AG08396 (cell line): Measurements from ENCODE around the gene CRYZL1.
"Not testable (repeated sequence)": the region's sequence is repeated elsewhere in the genome, so short reads cannot be mapped to it uniquely, and the experiment has no call there.

ENCODE experiments used
- DNase-seq: peaks from one replicate; pipeline ENCODE4 v3.0.0; 2012; ENCODE audit warnings: low spot score, mixed read lengths

CRYZL1 gene

DNA sequence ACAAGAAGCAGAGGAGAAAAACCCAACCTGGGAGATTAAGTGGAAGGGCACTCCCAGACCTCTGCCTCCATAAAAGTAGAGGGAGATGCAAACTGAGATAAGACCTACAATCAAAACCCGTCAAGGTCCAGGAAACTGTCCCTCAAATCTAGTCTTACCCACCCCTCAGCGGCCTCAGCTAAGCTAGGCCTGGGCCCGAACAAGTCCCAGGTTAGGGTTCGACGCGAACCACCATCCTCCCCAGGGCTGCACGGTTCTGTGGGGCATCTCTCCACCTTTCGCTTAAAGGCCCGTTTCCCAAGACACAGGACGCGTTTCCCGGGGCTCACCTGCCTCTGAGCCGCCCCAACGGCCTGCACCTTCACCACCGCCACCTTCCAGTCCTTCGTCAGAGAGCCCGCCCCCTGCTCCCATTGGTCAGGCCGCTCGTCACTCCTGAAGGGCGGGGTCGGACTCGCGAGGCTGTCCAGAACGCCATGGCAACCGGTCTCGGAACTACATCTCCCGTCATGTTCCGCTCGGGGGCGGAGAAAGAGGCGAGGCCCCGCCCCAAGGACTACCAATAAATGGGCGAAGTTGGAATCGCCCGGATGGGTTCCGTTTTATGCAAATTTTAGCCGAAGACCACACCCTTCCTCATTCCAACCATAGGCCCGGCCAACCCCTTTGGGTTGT is at the start of gene CRYZL1:
Gene CRYZL1, minus strand, starts transcription at position 390 of the 675 bp plus-strand sequence. CDS start 10,190 bp downstream, outside the sequence.
- DNase-seq: peak; percentile 95

DNA sequence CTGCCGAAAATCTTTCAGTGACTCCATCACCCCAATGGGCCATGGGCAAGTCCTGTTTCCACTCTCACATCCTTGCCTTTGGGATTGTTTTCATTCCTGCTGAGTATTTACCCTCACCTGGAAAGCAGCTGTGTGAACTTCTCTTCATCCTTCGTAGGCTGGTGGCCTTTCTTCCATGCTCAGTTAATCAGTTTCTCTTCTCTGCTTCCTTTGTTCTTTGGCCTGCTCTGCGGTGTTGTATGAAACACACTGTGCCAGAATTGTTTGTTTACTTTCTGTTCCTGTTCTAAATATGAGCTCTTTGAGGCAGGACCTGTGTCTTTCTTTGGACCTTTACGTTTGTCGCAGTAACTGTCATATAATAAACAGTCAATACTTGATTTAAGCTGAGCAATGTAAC is 49.3 kb upstream of the CRYZL1 start:
- no peak for DNase-seq

- DNase-seq: no peak
Measured at GRCh38 chr21:33688353-33688752, 46.8 kb upstream of the CRYZL1 start.

- no peak for DNase-seq
Measured at GRCh38 chr21:33687634-33688033, 46.1 kb upstream of the CRYZL1 start.

- no peak for DNase-seq
Measured at GRCh38 chr21:33686386-33686785, 44.8 kb upstream of the CRYZL1 start.

DNA sequence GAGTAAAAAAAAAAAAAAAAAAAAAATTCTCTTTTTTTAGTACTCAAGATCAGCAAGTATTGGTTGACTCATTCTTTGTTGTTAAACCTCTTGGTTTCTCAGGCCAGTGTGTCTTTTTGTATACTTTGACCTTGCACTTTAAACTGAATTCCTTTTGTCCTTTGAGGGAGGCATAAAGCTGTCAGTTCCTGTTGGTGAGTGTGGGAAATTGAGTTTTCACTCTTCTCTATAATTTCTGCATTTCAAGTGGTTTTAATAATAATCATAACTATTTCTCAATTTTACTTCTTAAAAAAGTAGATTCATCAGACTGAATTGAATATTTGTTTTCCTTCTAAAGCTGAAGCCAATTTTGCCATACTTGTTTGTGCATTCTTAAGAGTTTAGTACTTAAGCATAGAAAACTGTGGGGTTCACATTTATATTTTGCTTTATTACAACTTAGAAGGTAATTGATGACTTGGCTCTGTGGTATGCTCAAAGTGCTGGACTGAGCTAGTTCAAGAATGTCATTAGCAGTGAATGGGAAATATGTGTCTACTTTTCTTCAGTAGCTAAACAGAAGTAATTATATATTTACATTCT is 44.2 kb upstream of the CRYZL1 start:
- DNase-seq: no peak

GRCh38 chr21:33684923-33685560 is 43.5 kb upstream of the CRYZL1 start:
- no peak for DNase-seq

GRCh38 chr21:33684068-33684467 is 42.5 kb upstream of the CRYZL1 start:
- no peak for DNase-seq

- peak; percentile 41 for DNase-seq
Measured at GRCh38 chr21:33682992-33683627, 41.6 kb upstream of the CRYZL1 start.

DNA sequence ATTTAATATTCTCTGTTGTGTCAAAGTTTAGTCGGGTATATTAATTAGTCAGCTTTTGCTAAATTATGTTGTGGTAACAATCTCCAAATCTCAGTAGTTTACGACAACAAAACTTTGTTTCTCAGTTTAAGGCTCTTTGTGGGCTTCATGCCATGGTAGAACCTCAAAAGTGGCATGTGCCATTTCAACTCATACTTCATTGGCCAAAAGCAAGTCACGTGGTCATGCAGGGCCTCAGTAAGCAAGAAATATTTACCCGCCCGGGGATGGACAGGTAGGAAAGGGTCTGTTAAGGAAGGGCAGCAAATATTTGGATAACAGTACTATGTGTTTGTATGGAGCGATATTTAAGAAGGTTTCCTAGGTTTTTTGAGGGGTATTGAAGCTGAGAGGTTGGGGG is 39.3 kb upstream of the CRYZL1 start:
- DNase-seq: no peak

DNA sequence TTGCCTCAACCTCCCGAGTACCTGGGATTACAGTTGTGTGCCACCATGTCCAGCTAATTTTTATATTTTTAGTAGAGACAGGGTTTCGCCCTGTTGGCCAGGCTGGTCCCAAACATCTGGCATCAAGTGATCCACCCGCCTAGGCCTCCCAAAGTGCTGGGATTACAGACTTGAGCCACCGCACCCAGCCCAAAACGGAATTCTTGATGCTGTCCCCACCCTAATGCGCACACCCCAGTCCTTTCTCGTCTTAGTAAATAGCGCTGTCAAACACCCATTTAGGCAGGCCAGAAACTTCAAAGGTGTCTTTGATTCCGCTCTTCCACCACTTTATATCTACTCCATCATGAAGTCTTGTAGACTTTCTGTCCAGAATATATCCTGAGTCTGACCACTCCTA is 35.9 kb upstream of the CRYZL1 start:
- DNase-seq: no peak

DNA sequence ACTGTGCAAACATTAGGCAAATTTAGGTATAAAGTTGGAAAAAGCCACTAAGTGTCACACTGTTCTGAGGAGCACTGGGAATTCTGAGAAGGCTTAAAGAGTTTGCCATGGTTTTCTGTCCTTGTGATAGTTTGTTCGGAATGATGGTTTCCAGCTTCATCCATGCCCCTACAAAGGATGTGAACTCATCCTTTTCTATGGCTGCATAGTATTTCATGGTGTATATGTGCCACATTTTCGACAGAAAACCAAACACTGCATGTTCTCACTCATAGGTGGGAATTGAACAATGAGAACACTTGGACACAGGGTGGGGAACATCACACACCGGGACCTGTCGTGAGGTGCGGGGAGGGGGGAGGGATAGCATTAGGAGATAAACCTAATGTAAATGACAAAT is 35.1 kb upstream of the CRYZL1 start:
- DNase-seq: not testable (repeated sequence)

GRCh38 chr21:33674226-33674625 is 32.7 kb upstream of the CRYZL1 start:
- DNase-seq: no peak

DNA sequence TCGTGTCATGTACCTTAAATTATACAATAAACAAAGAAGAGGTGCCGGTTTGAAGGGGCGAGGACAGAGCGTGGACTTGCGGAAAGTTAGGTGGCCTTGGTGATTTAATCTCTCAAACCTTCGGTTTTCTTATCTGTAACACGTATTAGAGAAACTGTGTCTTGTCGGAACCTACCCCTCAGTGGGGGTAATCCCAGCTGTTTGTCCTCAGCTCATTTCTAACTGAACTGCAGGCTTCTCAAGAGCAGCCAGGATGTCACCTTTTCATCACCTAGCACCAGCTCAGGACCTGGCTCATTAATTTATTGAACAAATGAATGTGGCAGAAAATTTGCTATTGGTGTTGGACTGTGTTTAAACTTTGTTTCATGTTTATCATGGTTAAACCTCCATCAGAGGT is 31.9 kb upstream of the CRYZL1 start:
- DNase-seq: no peak

DNA sequence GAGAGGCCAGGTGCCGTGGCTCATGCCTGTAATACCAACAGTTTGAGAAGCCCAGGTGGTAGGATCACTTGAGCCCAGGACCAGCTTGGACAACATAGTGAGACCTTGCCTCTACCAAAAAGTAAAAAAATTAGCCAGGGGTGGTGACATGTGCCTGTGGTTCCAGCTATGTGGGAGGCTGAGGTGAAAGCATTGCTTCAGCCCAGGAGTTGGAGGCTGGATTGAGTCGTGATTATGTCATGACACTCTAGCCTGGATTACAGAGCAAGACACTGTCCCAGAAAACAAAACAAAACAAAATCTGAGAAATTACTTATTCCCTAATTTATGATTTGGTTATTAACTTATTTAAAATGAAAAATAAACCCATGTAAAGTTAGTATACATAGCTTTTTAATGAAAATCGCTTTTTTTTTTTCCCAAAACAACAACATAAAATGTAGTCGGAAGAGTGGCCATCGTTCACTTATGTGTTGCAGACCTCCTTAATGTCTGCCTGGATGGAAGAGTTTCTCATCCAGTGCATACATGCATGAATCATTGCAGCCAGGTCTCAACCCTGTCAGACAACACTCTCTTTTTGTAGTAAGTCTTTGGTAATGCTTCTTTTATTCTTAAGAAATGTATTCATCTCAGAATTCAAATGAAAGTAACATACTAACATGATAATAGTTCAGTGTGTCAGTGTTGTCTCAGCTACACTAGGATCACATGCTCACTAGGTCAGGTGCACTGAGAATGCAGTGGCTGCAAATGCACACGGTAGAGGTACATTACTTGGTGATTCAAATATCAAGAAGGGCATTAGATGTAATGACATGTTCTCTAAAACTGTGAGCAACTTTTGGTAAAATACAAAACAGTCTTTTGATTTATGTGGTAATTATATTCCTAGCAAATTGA is 28.8 kb upstream of the CRYZL1 start:
- no peak for DNase-seq

DNA sequence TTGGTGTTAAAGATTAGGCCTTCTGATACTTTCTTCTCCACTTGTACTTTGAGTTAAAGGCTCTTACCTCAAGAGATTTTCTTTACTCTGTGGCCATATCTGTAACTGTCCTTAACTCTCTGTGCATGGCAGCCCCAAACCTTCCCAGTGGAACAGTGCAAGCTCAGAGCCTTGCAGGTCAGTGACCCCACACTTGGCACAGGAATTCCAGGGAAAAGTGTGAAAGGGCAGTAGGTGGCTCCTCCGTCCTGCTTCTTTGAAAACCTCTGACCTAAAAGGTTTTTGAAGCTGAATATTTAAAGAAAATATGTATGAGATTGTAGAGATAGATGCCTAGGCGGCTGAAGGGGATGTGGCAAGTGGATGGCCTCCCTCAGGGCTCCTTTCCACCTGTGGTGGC is 27.1 kb upstream of the CRYZL1 start:
- DNase-seq: no peak

DNA sequence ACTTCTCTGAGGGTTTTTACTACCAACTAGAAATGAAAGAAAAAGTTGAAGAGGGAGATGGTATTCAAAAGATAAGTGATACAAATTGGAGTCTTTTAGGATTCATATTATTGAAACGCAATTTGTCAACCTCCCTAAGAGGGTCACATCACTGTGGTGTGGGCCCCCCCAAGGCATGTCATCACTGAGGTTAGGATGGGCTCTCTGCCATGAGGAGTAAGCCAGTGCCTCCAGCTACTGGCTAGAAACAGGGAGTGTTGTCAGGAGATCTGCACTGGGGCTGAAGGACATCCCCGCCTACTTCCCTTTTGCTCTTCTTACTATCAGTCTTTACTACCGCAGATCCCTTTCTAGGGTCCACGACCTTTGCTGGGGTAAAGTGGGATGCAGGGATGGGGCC is 26.6 kb upstream of the CRYZL1 start:
- peak; percentile 8 for DNase-seq

DNA sequence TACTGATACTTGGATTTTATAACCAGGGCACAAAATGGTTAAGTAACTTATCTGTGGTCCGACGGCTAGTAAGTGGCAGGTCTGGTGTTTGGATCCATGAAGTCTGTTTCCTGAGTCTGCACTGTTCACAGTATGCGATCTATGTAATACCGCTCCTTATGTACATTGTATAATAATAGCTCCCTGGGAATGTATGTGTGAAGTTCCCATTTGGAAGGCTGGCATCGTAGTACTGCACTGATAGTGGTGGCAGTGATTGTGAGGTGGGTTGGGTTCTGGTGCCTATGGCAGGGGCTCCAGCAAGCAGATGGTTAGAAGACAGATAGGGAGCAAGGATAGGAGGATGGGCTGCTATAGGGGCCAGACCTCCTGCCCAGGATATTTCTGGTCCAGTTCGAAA is 26.1 kb upstream of the CRYZL1 start:
- DNase-seq: no peak

GRCh38 chr21:33666153-33666552 is 24.6 kb upstream of the CRYZL1 start:
- no peak for DNase-seq

GRCh38 chr21:33664135-33664534 is 22.6 kb upstream of the CRYZL1 start:
- no peak for DNase-seq

GRCh38 chr21:33663241-33663640 is 21.7 kb upstream of the CRYZL1 start:
- DNase-seq: no peak

GRCh38 chr21:33662046-33662445 is 20.5 kb upstream of the CRYZL1 start:
- no peak for DNase-seq
